ENCODE data around the gene PPL.

- TF ChIP-seq SUZ12 (IDR thresholded peaks at IDR 0.05; ENCODE audit: extremely low read depth, insufficient read depth, insufficient read length): no peak
- TF ChIP-seq ZNF274 (IDR thresholded peaks at IDR 0.05; ENCODE audit: low read depth, low read length): no peak
- TF ChIP-seq YY1 (IDR thresholded peaks at IDR 0.05; ENCODE audit: insufficient read depth, insufficient read length): no peak
Measured at GRCh38 chr16:4873091-4873490, 63.9 kb downstream of the PPL start.
